Chondrocyte (in vitro differentiated cells): ENCODE data around the gene SIM2. TPM values are rescaled to one million over a fixed set of nuclear protein-coding genes. Genes with fewer than 3 reads are reported as not detected.

ENCODE experiments used
- DNase-seq: peaks from one replicate; pipeline ENCODE4 v3.0.0; 2021; ENCODE audit warnings: mixed read lengths, low spot score
- H3K27ac Mint-ChIP-seq: one replicate; pipeline ENCODE4 v1.8.0; 2021; ENCODE audit warnings: mild to moderate bottlenecking, moderate library complexity, mixed read lengths; ENCODE audit not compliant: unreplicated experiment
- H3K27me3 Mint-ChIP-seq: 2 replicates; pipeline ENCODE4 v1.8.0; 2021; ENCODE audit warnings: low read depth, mixed read lengths
- H3K36me3 Mint-ChIP-seq: 2 replicates; pipeline ENCODE4 v1.8.0; 2021; ENCODE audit warnings: low read depth, mixed read lengths
- H3K4me1 Mint-ChIP-seq: 2 replicates; pipeline ENCODE4 v1.8.0; 2021; ENCODE audit warnings: low read depth, mild to moderate bottlenecking, mixed read lengths
- H3K4me3 Mint-ChIP-seq: one replicate; pipeline ENCODE4 v1.8.0; 2021; ENCODE audit warnings: mild to moderate bottlenecking, moderate library complexity, mixed read lengths; ENCODE audit not compliant: unreplicated experiment
- H3K9me3 Mint-ChIP-seq: 2 replicates; pipeline ENCODE4 v1.8.0; 2021; ENCODE audit warnings: low read depth, mixed read lengths
- total RNA-seq: library from RNA; stranded (reverse); gene quantifications from 3 replicates; pipeline ENCODE4 v1.2.1, GENCODE V29; 2021
- TF ChIP-seq, protein P1 (sequence below): fragments of 200-600 bp; sonication (generic); IDR thresholded peaks from 2 replicates; pipeline ENCODE4 v1.5.0; 2021; ENCODE audit warnings: antibody characterized with exemption, mild to moderate bottlenecking, moderate library complexity

SIM2 gene
- total RNA-seq, 1 donor from 2014 or later: 0.60 TPM

DNA sequence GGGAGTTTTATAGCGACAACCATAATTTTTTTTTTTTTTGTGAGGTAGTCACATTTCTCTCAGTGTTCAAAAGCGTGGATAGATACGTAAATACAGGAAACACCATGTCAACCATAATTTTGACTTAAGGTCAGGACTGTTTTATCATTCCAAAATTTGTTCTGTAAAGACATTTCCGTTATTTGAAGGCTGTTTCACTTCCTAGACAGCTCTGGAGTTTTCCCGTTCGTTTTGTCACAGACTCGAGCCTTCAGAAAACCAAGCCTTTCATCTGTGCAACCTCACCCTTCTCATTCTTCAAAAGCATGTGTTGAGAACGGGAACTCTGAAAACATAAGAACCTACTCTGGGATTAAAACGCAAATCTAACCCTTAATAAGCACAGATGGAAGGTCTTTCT lies 17.9 kb downstream of the SIM2 start:
- H3K27ac Mint-ChIP-seq: no peak overlapping the region
- H3K27me3 Mint-ChIP-seq: peaks cover 42% of the 10 kb centered on the region
- peaks cover 2% of the 10 kb centered on the region for H3K36me3 Mint-ChIP-seq
- H3K4me1 Mint-ChIP-seq: peaks cover 14% of the 10 kb centered on the region
- no peak overlapping the region for H3K4me3 Mint-ChIP-seq
- TF ChIP-seq, protein P1, sequence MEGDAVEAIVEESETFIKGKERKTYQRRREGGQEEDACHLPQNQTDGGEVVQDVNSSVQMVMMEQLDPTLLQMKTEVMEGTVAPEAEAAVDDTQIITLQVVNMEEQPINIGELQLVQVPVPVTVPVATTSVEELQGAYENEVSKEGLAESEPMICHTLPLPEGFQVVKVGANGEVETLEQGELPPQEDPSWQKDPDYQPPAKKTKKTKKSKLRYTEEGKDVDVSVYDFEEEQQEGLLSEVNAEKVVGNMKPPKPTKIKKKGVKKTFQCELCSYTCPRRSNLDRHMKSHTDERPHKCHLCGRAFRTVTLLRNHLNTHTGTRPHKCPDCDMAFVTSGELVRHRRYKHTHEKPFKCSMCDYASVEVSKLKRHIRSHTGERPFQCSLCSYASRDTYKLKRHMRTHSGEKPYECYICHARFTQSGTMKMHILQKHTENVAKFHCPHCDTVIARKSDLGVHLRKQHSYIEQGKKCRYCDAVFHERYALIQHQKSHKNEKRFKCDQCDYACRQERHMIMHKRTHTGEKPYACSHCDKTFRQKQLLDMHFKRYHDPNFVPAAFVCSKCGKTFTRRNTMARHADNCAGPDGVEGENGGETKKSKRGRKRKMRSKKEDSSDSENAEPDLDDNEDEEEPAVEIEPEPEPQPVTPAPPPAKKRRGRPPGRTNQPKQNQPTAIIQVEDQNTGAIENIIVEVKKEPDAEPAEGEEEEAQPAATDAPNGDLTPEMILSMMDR: no peak
- no peak for DNase-seq
- H3K9me3 Mint-ChIP-seq: no peaks in the 10 kb centered on the region

DNA sequence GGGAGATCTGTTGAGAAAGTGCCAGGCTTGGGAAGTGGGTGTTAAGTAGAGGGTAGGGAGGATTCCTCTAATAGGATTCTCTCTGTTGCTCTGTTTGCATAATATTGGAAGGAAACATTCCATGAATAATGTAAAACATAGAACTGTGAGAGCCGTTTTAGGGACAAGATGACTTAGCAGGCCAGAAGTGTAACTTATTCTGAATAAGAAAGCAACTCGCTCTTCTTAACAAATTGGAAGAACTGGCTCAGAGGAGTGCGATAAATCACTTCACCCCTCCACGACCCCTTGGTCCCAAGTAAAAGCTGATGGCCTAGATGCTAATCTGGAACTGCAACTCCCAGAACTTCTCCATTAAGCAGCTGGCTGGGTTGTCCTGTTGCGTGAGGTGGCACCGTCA lies 19.1 kb downstream of the SIM2 start:
- peaks cover 14% of the 10 kb centered on the region for H3K4me1 Mint-ChIP-seq
- H3K4me3 Mint-ChIP-seq: no peak overlapping the region
- peaks cover 2% of the 10 kb centered on the region for H3K36me3 Mint-ChIP-seq
- TF ChIP-seq, protein P1: no peak
- H3K27ac Mint-ChIP-seq: no peak overlapping the region
- DNase-seq: no peak
- peaks cover 30% of the 10 kb centered on the region for H3K27me3 Mint-ChIP-seq
- no peaks in the 10 kb centered on the region for H3K9me3 Mint-ChIP-seq

DNA sequence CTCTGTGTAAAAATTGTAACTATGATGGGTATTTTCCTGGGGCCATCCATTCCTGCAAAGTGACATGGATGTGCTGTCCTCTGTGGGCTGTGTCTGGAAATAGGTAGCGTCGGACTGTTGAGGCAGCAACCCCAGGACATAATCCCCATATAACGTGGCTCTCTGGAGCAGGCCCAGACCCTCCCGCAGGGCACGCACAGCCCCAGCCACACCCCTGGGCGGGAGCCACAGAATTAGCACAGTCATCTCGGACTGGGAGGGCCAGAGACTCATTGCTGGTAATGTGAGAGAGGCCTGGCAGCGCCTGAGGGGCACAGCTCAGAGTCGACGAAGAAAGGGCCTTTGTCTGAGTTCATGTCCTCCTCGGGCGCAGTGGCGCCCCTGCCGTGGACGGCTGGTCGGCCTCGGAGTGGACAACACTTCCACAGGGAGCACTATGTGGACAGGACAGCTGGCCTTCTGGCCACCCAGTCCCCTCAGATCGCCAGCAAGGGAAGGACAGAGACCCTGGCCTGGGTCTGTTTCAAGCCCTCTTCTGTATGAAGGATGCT lies 20.1 kb downstream of the SIM2 start:
- H3K27me3 Mint-ChIP-seq: peaks cover 25% of the 10 kb centered on the region
- H3K4me1 Mint-ChIP-seq: peaks cover 14% of the 10 kb centered on the region
- no peak for DNase-seq
- H3K27ac Mint-ChIP-seq: no peak overlapping the region
- TF ChIP-seq, protein P1: no peak
- H3K4me3 Mint-ChIP-seq: no peak overlapping the region
- no peaks in the 10 kb centered on the region for H3K9me3 Mint-ChIP-seq
- H3K36me3 Mint-ChIP-seq: peaks cover 2% of the 10 kb centered on the region

DNA sequence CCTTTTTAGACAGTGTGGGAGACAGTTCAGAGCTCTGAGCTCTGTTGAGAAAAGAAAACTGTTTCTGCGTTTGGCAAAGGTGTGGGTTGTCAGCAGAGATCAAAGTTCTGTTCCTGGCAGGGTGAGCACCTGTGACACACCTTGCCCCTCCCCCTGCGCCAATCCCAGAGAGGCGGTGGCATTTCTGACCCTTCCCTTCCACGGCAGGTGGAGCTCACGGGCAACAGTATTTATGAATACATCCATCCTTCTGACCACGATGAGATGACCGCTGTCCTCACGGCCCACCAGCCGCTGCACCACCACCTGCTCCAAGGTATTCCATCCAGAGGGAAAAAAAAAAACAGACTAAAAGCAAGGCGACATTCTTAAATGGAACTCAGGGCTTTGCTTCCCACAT lies 20.7 kb downstream of the SIM2 start:
- Mint-ChIP-seq H3K4me1 (peaks cover 14% of the 10 kb centered on the region), H3K4me3 (no peak overlapping the region), H3K36me3 (peaks cover 2% of the 10 kb centered on the region), H3K27ac (no peak overlapping the region), H3K9me3 (no peaks in the 10 kb centered on the region), H3K27me3 (peaks cover 19% of the 10 kb centered on the region)
- DNase-seq: no peak
- TF ChIP-seq, protein P1: no peak

DNA sequence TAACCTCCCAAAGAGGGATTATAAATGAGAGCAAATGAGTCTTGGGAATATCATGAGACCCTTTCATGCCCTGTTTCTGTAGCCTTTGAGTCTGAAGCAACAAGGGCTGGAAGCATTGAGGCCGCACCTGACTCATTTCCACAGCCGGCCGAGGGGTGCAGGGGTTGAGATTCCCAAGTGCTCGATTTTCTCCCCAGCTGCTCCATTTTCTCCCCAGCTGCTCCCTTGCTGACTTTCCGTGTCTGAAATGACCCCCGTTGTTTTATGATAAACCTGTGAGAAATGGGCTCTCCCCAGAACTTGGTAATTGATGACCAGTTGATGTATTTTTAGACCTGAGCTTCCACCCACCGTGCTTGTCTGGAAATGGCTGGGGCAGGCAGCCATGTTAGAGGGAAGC lies 22.9 kb downstream of the SIM2 start:
- Mint-ChIP-seq H3K27ac (no peak overlapping the region), H3K4me3 (no peak overlapping the region), H3K27me3 (peaks cover 7% of the 10 kb centered on the region), H3K36me3 (peaks cover 2% of the 10 kb centered on the region), H3K4me1 (peaks cover 14% of the 10 kb centered on the region), H3K9me3 (no peaks in the 10 kb centered on the region)
- DNase-seq: no peak
- TF ChIP-seq, protein P1: no peak
